ENCODE results near the gene CATSPERD.

CATSPERD gene

DNA sequence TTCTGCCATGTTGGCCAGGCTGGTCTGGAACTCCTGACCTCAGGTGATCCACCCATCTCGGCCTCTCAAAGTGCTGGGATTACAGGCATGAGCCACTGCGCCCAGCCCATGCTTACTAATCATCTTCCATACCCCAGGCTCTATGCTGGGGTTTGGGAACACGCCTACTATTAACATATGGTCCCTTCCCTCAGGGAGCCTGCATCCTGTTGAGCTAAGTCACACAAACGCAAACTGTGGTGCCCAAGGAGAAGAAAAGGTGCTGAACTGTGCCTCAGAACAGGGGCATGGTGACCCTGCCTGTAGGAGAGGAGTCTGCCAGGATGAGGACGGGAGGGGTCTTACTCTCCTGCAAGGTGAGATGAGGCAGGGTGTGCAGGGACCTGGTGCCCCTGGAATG, 45.7 kb upstream of the CATSPERD start:
- Histone ChIP-seq H3K9ac (no peak overlapping the region), H3K9me3 (ENCODE audit: control insufficient read depth, low read length) (no peaks in the 10 kb centered on the region), H3K27me3 (ENCODE audit: control insufficient read depth, insufficient read depth, low read length) (no peaks in the 10 kb centered on the region), H3K36me3 (ENCODE audit: control insufficient read depth, insufficient read depth, low read length) (no peaks in the 10 kb centered on the region), H3K4me2 (ENCODE audit: low read length) (no peak overlapping the region), H3K27ac (no peak overlapping the region), H3K4me1 (no peaks in the 10 kb centered on the region), H3K79me2 (no peaks in the 10 kb centered on the region), H3K4me3 (ENCODE audit: low read depth, low read length) (no peak overlapping the region), H2AFZ (no peak overlapping the region)
- TF ChIP-seq, protein P1, sequence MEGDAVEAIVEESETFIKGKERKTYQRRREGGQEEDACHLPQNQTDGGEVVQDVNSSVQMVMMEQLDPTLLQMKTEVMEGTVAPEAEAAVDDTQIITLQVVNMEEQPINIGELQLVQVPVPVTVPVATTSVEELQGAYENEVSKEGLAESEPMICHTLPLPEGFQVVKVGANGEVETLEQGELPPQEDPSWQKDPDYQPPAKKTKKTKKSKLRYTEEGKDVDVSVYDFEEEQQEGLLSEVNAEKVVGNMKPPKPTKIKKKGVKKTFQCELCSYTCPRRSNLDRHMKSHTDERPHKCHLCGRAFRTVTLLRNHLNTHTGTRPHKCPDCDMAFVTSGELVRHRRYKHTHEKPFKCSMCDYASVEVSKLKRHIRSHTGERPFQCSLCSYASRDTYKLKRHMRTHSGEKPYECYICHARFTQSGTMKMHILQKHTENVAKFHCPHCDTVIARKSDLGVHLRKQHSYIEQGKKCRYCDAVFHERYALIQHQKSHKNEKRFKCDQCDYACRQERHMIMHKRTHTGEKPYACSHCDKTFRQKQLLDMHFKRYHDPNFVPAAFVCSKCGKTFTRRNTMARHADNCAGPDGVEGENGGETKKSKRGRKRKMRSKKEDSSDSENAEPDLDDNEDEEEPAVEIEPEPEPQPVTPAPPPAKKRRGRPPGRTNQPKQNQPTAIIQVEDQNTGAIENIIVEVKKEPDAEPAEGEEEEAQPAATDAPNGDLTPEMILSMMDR (IDR thresholded peaks at IDR 0.05): no peak

DNA sequence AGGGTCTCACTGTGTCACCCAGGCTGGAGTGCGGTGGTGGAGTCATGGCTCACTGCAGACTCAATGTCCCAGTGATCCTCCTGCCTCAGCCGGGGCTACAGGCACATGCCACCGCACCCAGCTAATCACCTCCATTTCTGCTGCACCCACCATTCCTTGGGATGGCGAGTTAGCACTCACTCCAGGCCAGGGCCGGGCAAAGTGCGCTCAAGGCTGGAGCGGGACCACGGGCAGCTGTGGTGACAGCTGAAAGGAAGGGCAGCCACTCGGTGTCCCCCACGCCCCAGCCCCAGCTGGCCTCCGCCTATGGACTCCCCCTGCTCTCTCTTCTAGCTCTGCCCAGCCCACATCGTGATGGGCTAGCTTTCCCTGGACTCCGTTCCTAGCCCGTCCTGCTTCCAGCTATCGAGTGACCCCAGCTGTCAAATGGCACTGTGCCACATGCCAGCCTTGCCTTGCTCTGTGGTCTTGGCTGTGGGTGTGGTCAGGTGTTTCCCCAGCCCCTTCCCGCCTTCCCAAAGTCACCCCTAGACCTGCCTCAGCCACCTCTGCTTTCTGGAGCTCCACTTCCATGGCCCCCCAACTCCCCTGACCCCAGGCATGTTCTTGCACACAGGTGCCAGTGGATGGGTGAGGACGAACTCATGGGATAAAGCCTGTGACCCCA, 44.2 kb upstream of the CATSPERD start:
- Histone ChIP-seq H3K27ac (no peak overlapping the region), H3K27me3 (ENCODE audit: control insufficient read depth, insufficient read depth, low read length) (no peaks in the 10 kb centered on the region), H2AFZ (no peak overlapping the region), H3K79me2 (no peaks in the 10 kb centered on the region), H3K9ac (no peak overlapping the region), H3K4me1 (no peaks in the 10 kb centered on the region), H3K4me2 (ENCODE audit: low read length) (no peak overlapping the region), H3K36me3 (ENCODE audit: control insufficient read depth, insufficient read depth, low read length) (no peaks in the 10 kb centered on the region), H3K4me3 (ENCODE audit: low read depth, low read length) (no peak overlapping the region), H3K9me3 (ENCODE audit: control insufficient read depth, low read length) (no peaks in the 10 kb centered on the region)
- TF ChIP-seq, protein P1 (IDR thresholded peaks at IDR 0.05): no peak

DNA sequence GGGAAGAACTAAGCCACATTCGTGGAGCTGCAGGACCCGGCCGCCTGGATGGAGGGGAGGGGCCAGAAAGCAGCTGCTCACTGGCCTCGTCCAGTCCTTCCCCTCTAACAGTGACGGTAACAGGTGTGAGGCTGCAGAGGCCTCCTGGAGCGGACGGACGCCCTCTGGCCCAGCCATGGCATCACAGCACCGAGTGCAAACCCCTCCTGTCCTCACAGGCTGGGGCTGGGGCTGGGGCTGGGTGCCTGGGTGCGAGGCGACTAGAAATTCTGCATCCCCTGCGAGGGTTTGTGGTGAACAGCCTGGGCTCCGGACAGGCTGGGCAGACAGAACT, 43.7 kb upstream of the CATSPERD start:
- no peaks in the 10 kb centered on the region for H3K27me3 ChIP-seq (ENCODE audit: control insufficient read depth, insufficient read depth, low read length)
- H3K79me2 ChIP-seq: no peaks in the 10 kb centered on the region
- no peaks in the 10 kb centered on the region for H3K9me3 ChIP-seq (ENCODE audit: control insufficient read depth, low read length)
- no peaks in the 10 kb centered on the region for H3K4me1 ChIP-seq
- H3K36me3 ChIP-seq (ENCODE audit: control insufficient read depth, insufficient read depth, low read length): no peaks in the 10 kb centered on the region
- H3K4me2 ChIP-seq (ENCODE audit: low read length): no peak overlapping the region
- H3K27ac ChIP-seq: no peak overlapping the region
- H2AFZ ChIP-seq: no peak overlapping the region
- no peak overlapping the region for H3K9ac ChIP-seq
- TF ChIP-seq, protein P1 (IDR thresholded peaks at IDR 0.05): no peak
- no peak overlapping the region for H3K4me3 ChIP-seq (ENCODE audit: low read depth, low read length)

DNA sequence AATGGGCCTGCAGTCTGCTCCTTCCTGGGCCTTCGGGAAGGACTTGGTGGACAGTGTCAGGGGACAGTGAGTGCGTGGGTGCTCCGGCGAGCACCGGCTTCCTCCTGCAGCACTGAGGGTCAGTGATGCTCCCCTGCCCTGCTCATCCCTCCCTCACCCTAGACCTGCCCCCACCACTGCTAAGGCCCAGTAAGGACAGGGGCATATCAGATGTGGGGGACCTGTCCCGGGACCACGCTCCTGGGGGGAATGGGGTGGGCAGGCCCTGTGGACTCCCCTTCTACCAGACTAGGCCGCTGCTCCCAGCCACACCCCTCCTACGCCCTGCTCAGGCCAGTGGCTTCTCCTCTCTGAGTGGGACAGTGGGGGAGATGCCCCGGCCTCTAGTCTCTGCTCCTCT, 43.3 kb upstream of the CATSPERD start:
- H3K4me1 ChIP-seq: no peaks in the 10 kb centered on the region
- no peak overlapping the region for H2AFZ ChIP-seq
- TF ChIP-seq, protein P1 (IDR thresholded peaks at IDR 0.05): no peak
- no peak overlapping the region for H3K9ac ChIP-seq
- no peaks in the 10 kb centered on the region for H3K9me3 ChIP-seq (ENCODE audit: control insufficient read depth, low read length)
- H3K27ac ChIP-seq: no peak overlapping the region
- H3K79me2 ChIP-seq: no peaks in the 10 kb centered on the region
- no peak overlapping the region for H3K4me2 ChIP-seq (ENCODE audit: low read length)
- H3K4me3 ChIP-seq (ENCODE audit: low read depth, low read length): no peak overlapping the region
- no peaks in the 10 kb centered on the region for H3K36me3 ChIP-seq (ENCODE audit: control insufficient read depth, insufficient read depth, low read length)
- H3K27me3 ChIP-seq (ENCODE audit: control insufficient read depth, insufficient read depth, low read length): no peaks in the 10 kb centered on the region

DNA sequence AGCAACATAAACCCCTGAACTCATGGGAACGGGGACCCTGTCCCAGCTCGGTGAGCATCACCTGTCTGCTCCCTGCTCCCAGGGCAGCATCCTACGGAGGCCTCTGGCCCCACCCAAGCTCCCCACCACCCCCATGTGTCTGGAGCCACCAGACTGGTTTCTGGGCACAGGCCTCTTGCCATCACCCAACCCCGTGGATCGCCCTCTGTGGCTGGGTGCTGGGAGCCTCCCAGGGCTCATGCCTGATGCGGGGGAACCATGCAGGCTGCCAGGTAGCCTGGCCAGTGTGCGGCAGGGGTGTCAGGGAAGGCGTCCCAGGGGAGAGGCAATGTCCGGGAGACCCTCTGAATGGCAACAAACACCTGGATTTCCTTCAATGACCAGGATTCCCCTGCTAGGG, 42.9 kb upstream of the CATSPERD start:
- Histone ChIP-seq H3K79me2 (no peaks in the 10 kb centered on the region), H3K4me3 (ENCODE audit: low read depth, low read length) (no peak overlapping the region), H3K27ac (no peak overlapping the region), H3K4me2 (ENCODE audit: low read length) (no peak overlapping the region), H3K27me3 (ENCODE audit: control insufficient read depth, insufficient read depth, low read length) (no peaks in the 10 kb centered on the region), H3K4me1 (no peaks in the 10 kb centered on the region), H3K9ac (no peak overlapping the region), H3K9me3 (ENCODE audit: control insufficient read depth, low read length) (no peaks in the 10 kb centered on the region), H3K36me3 (ENCODE audit: control insufficient read depth, insufficient read depth, low read length) (no peaks in the 10 kb centered on the region), H2AFZ (no peak overlapping the region)
- TF ChIP-seq, protein P1 (IDR thresholded peaks at IDR 0.05): no peak
